Trophoblast cell (in vitro differentiated cells and primary cell): ENCODE data around the gene MFSD6.

ENCODE experiments used
- DNase-seq, 2 donors: peaks; one replicate each; pipeline ENCODE4 v3.0.0-alpha.2; 2016
- H2AFZ ChIP-seq: 2 replicates; pipeline ENCODE4 v1.6.1; 2013; ENCODE audit warnings: low read length, moderate library complexity, mild to moderate bottlenecking; ENCODE audit not compliant: insufficient read depth, poor library complexity
- H2AK5ac ChIP-seq: 2 replicates; pipeline ENCODE4 v1.6.1; 2013; ENCODE audit warnings: mild to moderate bottlenecking, low read length
- H2BK120ac ChIP-seq: 2 replicates; pipeline ENCODE4 v1.6.1; 2013; ENCODE audit warnings: low read length, mild to moderate bottlenecking, moderate library complexity; ENCODE audit not compliant: insufficient read depth, poor library complexity
- H2BK12ac ChIP-seq: 2 replicates; pipeline ENCODE4 v1.6.1; 2013; ENCODE audit warnings: mild to moderate bottlenecking, low read length, moderate library complexity
- H2BK5ac ChIP-seq: 2 replicates; pipeline ENCODE4 v1.6.1; 2013; ENCODE audit warnings: low read length, low read depth, moderate library complexity, mild to moderate bottlenecking; ENCODE audit not compliant: poor library complexity
- H3K14ac ChIP-seq: 2 replicates; pipeline ENCODE4 v1.6.1; 2013; ENCODE audit warnings: mild to moderate bottlenecking, low read length
- H3K18ac ChIP-seq: 2 replicates; pipeline ENCODE4 v1.6.1; 2013; ENCODE audit warnings: mild to moderate bottlenecking, low read length
- H3K23ac ChIP-seq: 2 replicates; pipeline ENCODE4 v1.6.1; 2013; ENCODE audit warnings: low read length
- H3K27ac ChIP-seq: 2 replicates; pipeline ENCODE4 v1.5.1; 2013; ENCODE audit warnings: low read depth, mild to moderate bottlenecking, inconsistent platforms, low read length, moderate library complexity
- H3K27me3 ChIP-seq: 2 replicates; pipeline ENCODE4 v1.6.1; 2013; ENCODE audit warnings: inconsistent platforms, mild to moderate bottlenecking, low read length, moderate library complexity; ENCODE audit not compliant: insufficient read depth
- H3K36me3 ChIP-seq, 2 experiments: 1 replicate in 1 of 2; 2 replicates in 1 of 2; pipeline ENCODE4 v1.6.1; 2013; ENCODE audit warnings: low read length in 2 of 2, mild to moderate bottlenecking in 2 of 2, moderate library complexity in 1 of 2; ENCODE audit not compliant: insufficient read depth in 2 of 2, control insufficient read depth in 1 of 2
- H3K4ac ChIP-seq: 2 replicates; pipeline ENCODE4 v1.6.1; 2013; ENCODE audit warnings: low read depth, mild to moderate bottlenecking, low read length, moderate library complexity
- H3K4me1 ChIP-seq, 2 experiments: 1 replicate in 1 of 2; 2 replicates in 1 of 2; pipeline ENCODE4 v1.6.1; 2013; ENCODE audit warnings: low read length in 2 of 2, mild to moderate bottlenecking in 2 of 2, moderate library complexity in 1 of 2; ENCODE audit not compliant: insufficient read depth in 2 of 2, control insufficient read depth in 1 of 2
- H3K4me2 ChIP-seq: 2 replicates; pipeline ENCODE4 v1.6.1; 2013; ENCODE audit warnings: inconsistent platforms, mild to moderate bottlenecking, low read length, moderate library complexity
- H3K4me3 ChIP-seq: 2 replicates; pipeline ENCODE4 v1.5.1; 2013; ENCODE audit warnings: mild to moderate bottlenecking, low read depth, low read length, inconsistent platforms
- H3K79me1 ChIP-seq: one replicate; pipeline ENCODE4 v1.6.1; 2013; ENCODE audit warnings: low read length
- H3K79me2 ChIP-seq: 2 replicates; pipeline ENCODE4 v1.6.1; 2013; ENCODE audit warnings: low read length, mild to moderate bottlenecking; ENCODE audit not compliant: control insufficient read depth, insufficient read depth, poor library complexity
- H3K9ac ChIP-seq: 2 replicates; pipeline ENCODE4 v1.6.1; 2013; ENCODE audit warnings: mild to moderate bottlenecking, low read length
- H3K9me3 ChIP-seq: 2 replicates; pipeline ENCODE4 v1.6.1; 2013; ENCODE audit warnings: low read depth, mild to moderate bottlenecking, control low read depth, inconsistent platforms, low read length; ENCODE audit not compliant: insufficient read depth
- H4K12ac ChIP-seq: 2 replicates; pipeline ENCODE4 v1.6.1; 2013; ENCODE audit warnings: low read depth, mild to moderate bottlenecking, low read length, moderate library complexity
- H4K8ac ChIP-seq: 2 replicates; pipeline ENCODE4 v1.6.1; 2013; ENCODE audit warnings: low read depth, mild to moderate bottlenecking, low read length, moderate library complexity
- H4K91ac ChIP-seq: one replicate; pipeline ENCODE4 v1.6.1; 2013; ENCODE audit warnings: low read depth, mild to moderate bottlenecking, low read length, moderate library complexity
- WGBS: extraction: QIAGEN DNeasy Blood & Tissue Kit; methylation state at CpG from one replicate; pipeline ENCODE4 v1.1.7; 2013; ENCODE audit warnings: missing lambda C conversion rate; ENCODE audit not compliant: insufficient read length, insufficient coverage; ENCODE audit errors: extremely low coverage; 5-methylcytosine and 5-hydroxymethylcytosine counted together

MFSD6 gene

GRCh38 chr2:190361572-190361971, 46.6 kb upstream of the MFSD6 start:
- no peak overlapping the region for H2AK5ac ChIP-seq
- H3K27ac ChIP-seq = no peak overlapping the region
- no peak overlapping the region for H3K23ac ChIP-seq
- H3K4me2 ChIP-seq = no peak overlapping the region
- H4K12ac ChIP-seq = no peak overlapping the region
- H3K79me2 ChIP-seq = no peaks in the 10 kb centered on the region
- H2AFZ ChIP-seq = no peak overlapping the region
- H3K14ac ChIP-seq = no peak overlapping the region
- no peaks in the 10 kb centered on the region for H3K36me3 ChIP-seq
- H4K8ac ChIP-seq = no peak overlapping the region
- WGBS = no CpG with 5 or more reads among the region's 2 CpGs
- H3K27me3 ChIP-seq = no peaks in the 10 kb centered on the region
- no peak overlapping the region for H2BK5ac ChIP-seq
- H3K9me3 ChIP-seq = no peaks in the 10 kb centered on the region
- H3K79me1 ChIP-seq = no peaks in the 10 kb centered on the region
- no peak overlapping the region for H2BK120ac ChIP-seq
- no peaks in the 10 kb centered on the region for H3K4me1 ChIP-seq
- H2BK12ac ChIP-seq = no peak overlapping the region
- H3K18ac ChIP-seq = no peak overlapping the region
- no peak overlapping the region for H4K91ac ChIP-seq
- no peak overlapping the region for H3K4me3 ChIP-seq
- H3K9ac ChIP-seq = no peak overlapping the region
- DNase-seq = no peak
- no peak overlapping the region for H3K4ac ChIP-seq

DNA sequence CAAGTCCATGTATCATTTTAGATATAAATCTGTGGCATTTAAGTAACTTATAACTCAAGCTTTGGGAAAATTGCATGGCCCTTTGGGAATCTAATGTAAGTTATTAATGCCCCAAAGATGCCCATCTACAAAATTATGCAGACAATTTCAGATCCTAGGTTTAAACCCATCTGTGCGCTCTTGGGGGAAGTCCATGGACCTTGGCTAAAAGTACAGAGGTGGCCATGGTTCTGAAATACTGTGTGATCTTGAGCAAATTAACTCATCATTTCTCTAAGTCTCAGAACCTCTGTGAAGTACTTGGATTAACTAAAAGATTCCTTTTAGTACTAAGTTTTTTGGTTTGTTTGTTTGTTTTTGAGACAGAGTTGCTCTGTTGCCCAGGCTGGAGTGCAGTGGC, 45.3 kb upstream of the MFSD6 start:
- H3K18ac ChIP-seq = no peak overlapping the region
- no peak overlapping the region for H2AFZ ChIP-seq
- H3K14ac ChIP-seq = no peak overlapping the region
- H3K27ac ChIP-seq = no peak overlapping the region
- H3K4me2 ChIP-seq = no peak overlapping the region
- no peak overlapping the region for H2AK5ac ChIP-seq
- WGBS = no CpG with 5 or more reads among the region's 1 CpG
- no peaks in the 10 kb centered on the region for H3K9me3 ChIP-seq
- no peak overlapping the region for H2BK120ac ChIP-seq
- no peaks in the 10 kb centered on the region for H3K27me3 ChIP-seq
- H3K4ac ChIP-seq = no peak overlapping the region
- no peak overlapping the region for H4K8ac ChIP-seq
- H3K79me1 ChIP-seq = no peaks in the 10 kb centered on the region
- H3K4me3 ChIP-seq = no peak overlapping the region
- H2BK5ac ChIP-seq = no peak overlapping the region
- H3K4me1 ChIP-seq = no peaks in the 10 kb centered on the region
- H3K36me3 ChIP-seq = no peaks in the 10 kb centered on the region
- DNase-seq = no peak
- no peaks in the 10 kb centered on the region for H3K79me2 ChIP-seq
- H4K12ac ChIP-seq = no peak overlapping the region
- H4K91ac ChIP-seq = no peak overlapping the region
- H2BK12ac ChIP-seq = no peak overlapping the region
- H3K9ac ChIP-seq = no peak overlapping the region
- no peak overlapping the region for H3K23ac ChIP-seq

- Histone ChIP-seq H3K27ac (no peak overlapping the region), H3K79me2 (no peaks in the 10 kb centered on the region), H2BK5ac (no peak overlapping the region), H3K18ac (no peak overlapping the region), H3K79me1 (no peaks in the 10 kb centered on the region), H3K9me3 (no peaks in the 10 kb centered on the region), H4K8ac (no peak overlapping the region), H3K4ac (no peak overlapping the region), H3K4me2 (no peak overlapping the region), H3K27me3 (no peaks in the 10 kb centered on the region), H2AK5ac (no peak overlapping the region), H3K4me3 (no peak overlapping the region), H4K91ac (no peak overlapping the region), H2BK12ac (no peak overlapping the region), H4K12ac (no peak overlapping the region), H3K9ac (no peak overlapping the region), H2AFZ (no peak overlapping the region), H3K14ac (no peak overlapping the region), H3K4me1 (no peaks in the 10 kb centered on the region), H3K23ac (no peak overlapping the region), H2BK120ac (no peak overlapping the region), H3K36me3 (no peaks in the 10 kb centered on the region)
- no peak for DNase-seq
- WGBS = no CpG with 5 or more reads among the region's 19 CpGs
Measured at GRCh38 chr2:190365499-190366204, 42.5 kb upstream of the MFSD6 start.

DNA sequence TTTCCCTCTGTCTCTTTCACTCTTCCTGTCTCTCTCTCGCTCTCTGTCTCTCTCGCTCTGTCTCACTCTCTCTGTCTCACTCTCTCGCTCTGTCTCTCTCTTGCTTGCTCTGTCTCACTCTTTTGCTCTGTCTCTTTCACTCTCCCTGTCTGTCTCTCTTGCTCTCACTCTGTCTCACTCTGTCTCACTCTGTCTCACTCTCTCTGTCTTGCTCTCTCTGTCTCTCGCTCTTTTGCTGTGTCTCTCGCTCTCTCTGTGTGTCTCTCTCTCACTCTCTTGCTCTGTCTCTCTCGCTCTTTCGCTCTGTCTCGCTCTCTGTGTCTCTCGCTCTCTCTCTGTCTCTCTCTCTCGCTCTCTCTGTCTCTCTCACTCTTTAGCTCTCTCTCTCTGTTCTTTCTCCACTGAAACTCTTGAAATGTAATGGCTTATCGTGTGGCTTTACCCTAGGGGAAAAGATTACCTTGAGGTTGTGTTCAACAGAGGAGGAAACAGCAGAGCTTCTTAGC, 41.9 kb upstream of the MFSD6 start:
- Histone ChIP-seq H3K14ac (no peak overlapping the region), H4K91ac (no peak overlapping the region), H3K18ac (no peak overlapping the region), H2AK5ac (no peak overlapping the region), H3K4ac (no peak overlapping the region), H3K9me3 (no peaks in the 10 kb centered on the region), H4K8ac (no peak overlapping the region), H3K79me1 (no peaks in the 10 kb centered on the region), H2BK12ac (no peak overlapping the region), H3K27ac (no peak overlapping the region), H3K4me1 (no peaks in the 10 kb centered on the region), H2BK120ac (no peak overlapping the region), H3K36me3 (no peaks in the 10 kb centered on the region), H3K79me2 (no peaks in the 10 kb centered on the region), H3K4me3 (no peak overlapping the region), H2BK5ac (no peak overlapping the region), H2AFZ (no peak overlapping the region), H3K23ac (no peak overlapping the region), H3K4me2 (no peak overlapping the region), H3K27me3 (no peaks in the 10 kb centered on the region), H3K9ac (no peak overlapping the region), H4K12ac (no peak overlapping the region)
- no peak for DNase-seq
- no CpG with 5 or more reads among the region's 11 CpGs for WGBS
